ENCODE measurements around the gene CNOT2.
"Not testable (repeated sequence)": the region's sequence is repeated elsewhere in the genome, so short reads cannot be mapped to it uniquely, and the experiment has no call there.

CNOT2 gene

GRCh38 chr12:70304684-70305555 is 61.7 kb downstream of the CNOT2 start:
- not testable (repeated sequence) for DNase-seq (ENCODE audit: low spot score)

GRCh38 chr12:70305794-70306193 is 62.6 kb downstream of the CNOT2 start:
- no peak for DNase-seq (ENCODE audit: low spot score)

- no peak for DNase-seq (ENCODE audit: low spot score)
These were observed 63.4 kb downstream of the CNOT2 start for GRCh38 chr12:70306676-70307075.

GRCh38 chr12:70307868-70308267 is 64.6 kb downstream of the CNOT2 start:
- no peak for DNase-seq (ENCODE audit: low spot score)

GRCh38 chr12:70309348-70309747 is 66.1 kb downstream of the CNOT2 start:
- no peak for DNase-seq (ENCODE audit: low spot score)

GRCh38 chr12:70314145-70314544 is 70.9 kb downstream of the CNOT2 start:
- no peak for DNase-seq (ENCODE audit: low spot score)

- DNase-seq (ENCODE audit: low spot score), result no peak
These were observed 74.5 kb downstream of the CNOT2 start for GRCh38 chr12:70317781-70318180.

- no peak for DNase-seq (ENCODE audit: low spot score)
These were observed 76.4 kb downstream of the CNOT2 start for GRCh38 chr12:70319605-70320004.

GRCh38 chr12:70321191-70321590 is 78.0 kb downstream of the CNOT2 start:
- DNase-seq (ENCODE audit: low spot score), result no peak

- DNase-seq (ENCODE audit: low spot score), result no peak
These were observed 84.3 kb downstream of the CNOT2 start for GRCh38 chr12:70327541-70327940.

GRCh38 chr12:70329728-70330127 is 86.5 kb downstream of the CNOT2 start:
- no peak for DNase-seq (ENCODE audit: low spot score)

- no peak for DNase-seq (ENCODE audit: low spot score)
These were observed 86.9 kb downstream of the CNOT2 start for GRCh38 chr12:70330158-70330557.

GRCh38 chr12:70332236-70332635 is 89.0 kb downstream of the CNOT2 start:
- no peak for DNase-seq (ENCODE audit: low spot score)

- no peak for DNase-seq (ENCODE audit: low spot score)
These were observed 91.5 kb downstream of the CNOT2 start for GRCh38 chr12:70334742-70335141.

- DNase-seq (ENCODE audit: low spot score), result no peak
These were observed 95.3 kb downstream of the CNOT2 start for GRCh38 chr12:70338531-70338930.

- DNase-seq (ENCODE audit: low spot score), result no peak
These were observed 107.8 kb downstream of the CNOT2 start for GRCh38 chr12:70351076-70351475.

GRCh38 chr12:70353780-70354660 is 110.8 kb downstream of the CNOT2 start:
- DNase-seq (ENCODE audit: low spot score), result no peak

GRCh38 chr12:70354787-70355186 is 111.6 kb downstream of the CNOT2 start:
- no peak for DNase-seq (ENCODE audit: low spot score)

GRCh38 chr12:70355972-70356371 is 112.7 kb downstream of the CNOT2 start:
- no peak for DNase-seq (ENCODE audit: low spot score)

- DNase-seq (ENCODE audit: low spot score), result no peak
These were observed 116.4 kb downstream of the CNOT2 start for GRCh38 chr12:70359458-70360197.

- DNase-seq (ENCODE audit: low spot score), result no peak
These were observed 117.0 kb downstream of the CNOT2 start for GRCh38 chr12:70360218-70360617.
